Measurements from ENCODE around the gene BEGAIN. TPM values are rescaled to one million over a fixed set of nuclear protein-coding genes. Genes with fewer than 3 reads are reported as not detected.

The BEGAIN gene
- total RNA-seq, 1 donor from 2014 or later = 1.3 TPM

GRCh38 chr14:100622708-100623485 is 35.7 kb upstream of the BEGAIN start:
- peak; percentile 36 for DNase-seq

GRCh38 chr14:100622224-100622623 is 35.0 kb upstream of the BEGAIN start:
- peak; percentile 22 to 24 for ATAC-seq
- no peak overlapping the region for H3K4me3 ChIP-seq

More at GRCh38 chr14:100622708-100623485, 35.7 kb upstream of the BEGAIN start:
- Histone ChIP-seq H3K9me3 (no peaks in the 10 kb centered on the region), H3K27me3 (ENCODE audit: low read depth) (peaks cover 33% of the 10 kb centered on the region), H3K4me1 (peaks cover 27% of the 10 kb centered on the region), H3K27ac (no peak overlapping the region), H3K4me3 (no peak overlapping the region), H3K36me3 (no peaks in the 10 kb centered on the region)
- ATAC-seq = no peak
- intact Hi-C loops (cut with DNase I) = no loop called here
- TF ChIP-seq CTCF (IDR thresholded peaks at IDR 0.05) = no peak

GRCh38 chr14:100621806-100622205 is 34.6 kb upstream of the BEGAIN start:
- DNase-seq (peak; percentile 31), ATAC-seq (no peak)
- intact Hi-C loops (cut with DNase I) = no loop called here
- H3K27ac ChIP-seq = no peak overlapping the region
- H3K4me1 ChIP-seq = peaks cover 32% of the 10 kb centered on the region
- no peaks in the 10 kb centered on the region for H3K36me3 ChIP-seq
- TF ChIP-seq CTCF (IDR thresholded peaks at IDR 0.05) = no peak
- H3K9me3 ChIP-seq = no peaks in the 10 kb centered on the region
- no peak overlapping the region for H3K4me3 ChIP-seq
- H3K27me3 ChIP-seq (ENCODE audit: low read depth) = peaks cover 31% of the 10 kb centered on the region

More at GRCh38 chr14:100622224-100622623, 35.0 kb upstream of the BEGAIN start:
- Histone ChIP-seq H3K4me1 (peaks cover 32% of the 10 kb centered on the region), H3K27me3 (ENCODE audit: low read depth) (peaks cover 31% of the 10 kb centered on the region), H3K9me3 (no peaks in the 10 kb centered on the region), H3K27ac (no peak overlapping the region), H3K36me3 (no peaks in the 10 kb centered on the region)
- DNase-seq = peak; percentile 52
- no peak for TF ChIP-seq CTCF (IDR thresholded peaks at IDR 0.05)
- intact Hi-C loops (cut with DNase I) = no loop called here

- ATAC-seq = no peak
- Histone ChIP-seq H3K4me1 (peaks cover 32% of the 10 kb centered on the region), H3K4me3 (no peak overlapping the region), H3K27ac (no peak overlapping the region), H3K36me3 (no peaks in the 10 kb centered on the region), H3K9me3 (no peaks in the 10 kb centered on the region), H3K27me3 (ENCODE audit: low read depth) (peaks cover 31% of the 10 kb centered on the region)
- intact Hi-C loops (cut with DNase I) = no loop called here
- no peak for DNase-seq
- no peak for TF ChIP-seq CTCF (IDR thresholded peaks at IDR 0.05)
Measured at GRCh38 chr14:100620255-100621100, 33.3 kb upstream of the BEGAIN start.

GRCh38 chr14:100619396-100620254 is 32.4 kb upstream of the BEGAIN start:
- no peak overlapping the region for H3K4me3 ChIP-seq
- DNase-seq (no peak), ATAC-seq (no peak)

More at GRCh38 chr14:100619396-100620254, 32.4 kb upstream of the BEGAIN start:
- Histone ChIP-seq H3K9me3 (no peaks in the 10 kb centered on the region), H3K27ac (no peak overlapping the region), H3K36me3 (no peaks in the 10 kb centered on the region), H3K4me1 (peaks cover 32% of the 10 kb centered on the region), H3K27me3 (ENCODE audit: low read depth) (peaks cover 31% of the 10 kb centered on the region)
- intact Hi-C loops (cut with DNase I) = no loop called here
- no peak for TF ChIP-seq CTCF (IDR thresholded peaks at IDR 0.05)

Data from lower lobe of right lung (tissue), 2 donors.